ENCODE results near the gene STARD9.

DNA sequence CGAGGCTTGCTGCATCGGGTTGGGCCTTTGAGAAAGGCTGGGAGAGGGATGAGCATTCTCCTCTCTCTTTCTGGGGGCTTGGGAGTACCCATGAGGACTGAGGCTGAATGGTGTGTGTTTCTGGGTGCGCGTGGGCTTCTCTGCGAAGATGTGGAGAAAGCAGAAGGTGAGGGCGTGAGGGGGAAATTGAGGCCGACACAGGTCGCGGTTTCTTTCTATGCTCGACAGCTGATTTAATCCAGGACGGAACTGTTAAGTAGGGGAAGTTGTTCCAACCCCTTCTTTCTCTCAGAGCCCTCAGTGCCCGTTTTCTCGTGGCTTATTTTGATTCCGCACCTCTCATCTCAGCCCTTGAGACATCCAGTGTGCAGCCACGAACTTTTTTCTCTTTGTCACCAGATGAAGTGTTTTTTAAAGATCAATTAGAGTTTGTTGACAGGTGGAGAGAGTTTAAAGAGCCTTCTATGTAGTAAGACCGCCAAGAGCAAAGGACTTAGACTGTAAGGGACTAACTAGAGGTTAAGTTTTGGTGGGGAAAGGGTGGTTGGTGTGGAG, 711 bp downstream of the STARD9 start:
- TF ChIP-seq HNRNPL (IDR thresholded peaks at IDR 0.05; ENCODE audit: low read depth, low read length) (no peak), TBP (optimal IDR thresholded peaks at IDR 0.05; ENCODE audit: low read depth, low read length) (no peak), EZH2 (IDR thresholded peaks at IDR 0.05; ENCODE audit: borderline replicate concordance, low read depth, low read length) (no peak), CCNT2 (IDR thresholded peaks at IDR 0.05; ENCODE audit: borderline replicate concordance, extremely low read depth, insufficient read length, low read depth, low read length) (no peak), KLF16 (IDR thresholded peaks at IDR 0.05) (no peak)
- TF ChIP-seq, protein P1, sequence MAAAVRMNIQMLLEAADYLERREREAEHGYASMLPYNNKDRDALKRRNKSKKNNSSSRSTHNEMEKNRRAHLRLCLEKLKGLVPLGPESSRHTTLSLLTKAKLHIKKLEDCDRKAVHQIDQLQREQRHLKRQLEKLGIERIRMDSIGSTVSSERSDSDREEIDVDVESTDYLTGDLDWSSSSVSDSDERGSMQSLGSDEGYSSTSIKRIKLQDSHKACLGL (CRISPR knock-in tag; IDR thresholded peaks at IDR 0.05; ENCODE audit: borderline replicate concordance, poor library complexity, severe bottlenecking), result no peak
- TF ChIP-seq, protein P2, sequence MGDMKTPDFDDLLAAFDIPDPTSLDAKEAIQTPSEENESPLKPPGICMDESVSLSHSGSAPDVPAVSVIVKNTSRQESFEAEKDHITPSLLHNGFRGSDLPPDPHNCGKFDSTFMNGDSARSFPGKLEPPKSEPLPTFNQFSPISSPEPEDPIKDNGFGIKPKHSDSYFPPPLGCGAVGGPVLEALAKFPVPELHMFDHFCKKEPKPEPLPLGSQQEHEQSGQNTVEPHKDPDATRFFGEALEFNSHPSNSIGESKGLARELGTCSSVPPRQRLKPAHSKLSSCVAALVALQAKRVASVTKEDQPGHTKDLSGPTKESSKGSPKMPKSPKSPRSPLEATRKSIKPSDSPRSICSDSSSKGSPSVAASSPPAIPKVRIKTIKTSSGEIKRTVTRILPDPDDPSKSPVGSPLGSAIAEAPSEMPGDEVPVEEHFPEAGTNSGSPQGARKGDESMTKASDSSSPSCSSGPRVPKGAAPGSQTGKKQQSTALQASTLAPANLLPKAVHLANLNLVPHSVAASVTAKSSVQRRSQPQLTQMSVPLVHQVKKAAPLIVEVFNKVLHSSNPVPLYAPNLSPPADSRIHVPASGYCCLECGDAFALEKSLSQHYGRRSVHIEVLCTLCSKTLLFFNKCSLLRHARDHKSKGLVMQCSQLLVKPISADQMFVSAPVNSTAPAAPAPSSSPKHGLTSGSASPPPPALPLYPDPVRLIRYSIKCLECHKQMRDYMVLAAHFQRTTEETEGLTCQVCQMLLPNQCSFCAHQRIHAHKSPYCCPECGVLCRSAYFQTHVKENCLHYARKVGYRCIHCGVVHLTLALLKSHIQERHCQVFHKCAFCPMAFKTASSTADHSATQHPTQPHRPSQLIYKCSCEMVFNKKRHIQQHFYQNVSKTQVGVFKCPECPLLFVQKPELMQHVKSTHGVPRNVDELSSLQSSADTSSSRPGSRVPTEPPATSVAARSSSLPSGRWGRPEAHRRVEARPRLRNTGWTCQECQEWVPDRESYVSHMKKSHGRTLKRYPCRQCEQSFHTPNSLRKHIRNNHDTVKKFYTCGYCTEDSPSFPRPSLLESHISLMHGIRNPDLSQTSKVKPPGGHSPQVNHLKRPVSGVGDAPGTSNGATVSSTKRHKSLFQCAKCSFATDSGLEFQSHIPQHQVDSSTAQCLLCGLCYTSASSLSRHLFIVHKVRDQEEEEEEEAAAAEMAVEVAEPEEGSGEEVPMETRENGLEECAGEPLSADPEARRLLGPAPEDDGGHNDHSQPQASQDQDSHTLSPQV (IDR thresholded peaks at IDR 0.05), result 0 out of 2 replicates have a peak, but pooled peaks have one; percentile 11
- TF ChIP-seq, protein P3, sequence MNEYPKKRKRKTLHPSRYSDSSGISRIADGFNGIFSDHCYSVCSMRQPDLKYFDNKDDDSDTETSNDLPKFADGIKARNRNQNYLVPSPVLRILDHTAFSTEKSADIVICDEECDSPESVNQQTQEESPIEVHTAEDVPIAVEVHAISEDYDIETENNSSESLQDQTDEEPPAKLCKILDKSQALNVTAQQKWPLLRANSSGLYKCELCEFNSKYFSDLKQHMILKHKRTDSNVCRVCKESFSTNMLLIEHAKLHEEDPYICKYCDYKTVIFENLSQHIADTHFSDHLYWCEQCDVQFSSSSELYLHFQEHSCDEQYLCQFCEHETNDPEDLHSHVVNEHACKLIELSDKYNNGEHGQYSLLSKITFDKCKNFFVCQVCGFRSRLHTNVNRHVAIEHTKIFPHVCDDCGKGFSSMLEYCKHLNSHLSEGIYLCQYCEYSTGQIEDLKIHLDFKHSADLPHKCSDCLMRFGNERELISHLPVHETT (CRISPR knock-in tag; conservative IDR thresholded peaks at IDR 0.05 in 1 of 2, IDR thresholded peaks at IDR 0.05 in 1 of 2), result no peak
